Measurements from ENCODE around the gene EPOP. TPM values are rescaled to one million over a fixed set of nuclear protein-coding genes. Genes with fewer than 3 reads are reported as not detected.

EPOP gene
- total and polyA plus RNA-seq, 2 of the 13 experiments (the other 11 are each of a cell fraction or from before 2014, with no cell fraction given), result 14.7 to 37.8 TPM

- TF ChIP-seq LRRFIP1 (CRISPR knock-in tag; conservative IDR thresholded peaks at IDR 0.05) (no peak), ZNF598 (CRISPR knock-in tag; IDR thresholded peaks at IDR 0.05; ENCODE audit: borderline replicate concordance) (0 out of 2 replicates have a peak, but pooled peaks have one; percentile 63), ZNF724P (CRISPR knock-in tag; IDR thresholded peaks at IDR 0.05; ENCODE audit: borderline replicate concordance) (0 out of 2 replicates have a peak, but pooled peaks have one; percentile 23), BHLHE40 (IDR thresholded peaks at IDR 0.05; ENCODE audit: low read length) (no peak), ZBTB1 (CRISPR knock-in tag; IDR thresholded peaks at IDR 0.05; ENCODE audit: borderline replicate concordance) (no peak), ZFP36 (IDR thresholded peaks at IDR 0.05; ENCODE audit: borderline replicate concordance, low read depth, low read length, partially characterized antibody) (no peak), CTCF (CRISPR knock-in tag; IDR thresholded peaks at IDR 0.05) (0 out of 2 replicates have a peak, but pooled peaks have one; percentile 1), ZMYM2 (CRISPR knock-in tag; IDR thresholded peaks at IDR 0.05) (no peak), CREM (IDR thresholded peaks at IDR 0.05) (no peak), CREM (CRISPR knock-in tag; IDR thresholded peaks at IDR 0.05) (no peak), AKAP8 (CRISPR knock-in tag; IDR thresholded peaks at IDR 0.05) (no peak), ZNF83 (CRISPR knock-in tag; IDR thresholded peaks at IDR 0.05; ENCODE audit: borderline replicate concordance) (0 out of 2 replicates have a peak, but pooled peaks have one; percentile 15), PLSCR1 (CRISPR knock-in tag; IDR thresholded peaks at IDR 0.05; ENCODE audit: borderline replicate concordance) (no peak), ZNF350 (CRISPR knock-in tag; IDR thresholded peaks at IDR 0.05; ENCODE audit: borderline replicate concordance, low read depth) (no peak; the same call in 1 of the 2 replicates), ZNF576 (CRISPR knock-in tag; IDR thresholded peaks at IDR 0.05) (no peak), ATF6 (CRISPR knock-in tag; conservative IDR thresholded peaks at IDR 0.05) (no peak), SOX6 (IDR thresholded peaks at IDR 0.05) (no peak), SOX6 (CRISPR knock-in tag; IDR thresholded peaks at IDR 0.05) (0 out of 2 replicates have a peak, but pooled peaks have one; percentile 0), MAFK (conservative IDR thresholded peaks at IDR 0.05 in 1 of 2, IDR thresholded peaks at IDR 0.05 in 1 of 2; ENCODE audit: low read length in 2 of 2) (no peak), CREB1 (IDR thresholded peaks at IDR 0.05) (no peak), CREB1 (CRISPR knock-in tag; IDR thresholded peaks at IDR 0.05) (no peak)
Observed at GRCh38 chr17:38702916-38703741, 28.4 kb upstream of the EPOP start (continued).
